D721Med (cell line): ENCODE results near the gene SVBP.

ENCODE experiments used
- DNase-seq: peaks from one replicate; pipeline ENCODE4 v3.0.0; 2011; ENCODE audit warnings: low spot score; ENCODE audit not compliant: insufficient read length
- FAIRE-seq: peaks from 2 replicates; lab custom pipeline; 2011; peaks lifted over from hg19 to GRCh38; lab: Jason Lieb, UNC
- CTCF ChIP-seq: IDR thresholded peaks from 2 replicates; pipeline ENCODE4 v1.5.1; 2012; ENCODE audit warnings: mild to moderate bottlenecking, control low read depth; ENCODE audit not compliant: insufficient read depth; ENCODE audit errors: missing control alignments

SVBP gene

GRCh38 chr1:42847111-42847595 is 30.0 kb upstream of the SVBP start:
- FAIRE-seq, result no peak
- no peak for TF ChIP-seq CTCF
- no peak for DNase-seq

GRCh38 chr1:42846257-42847110 is 29.3 kb upstream of the SVBP start, which contains the start of gene ZNF691:
TSS of gene ZNF691 (plus strand) at chr1:42846613. CDS start at chr1:42849659, 3,046 bp downstream.
- DNase-seq, result peak; percentile 87

DNA sequence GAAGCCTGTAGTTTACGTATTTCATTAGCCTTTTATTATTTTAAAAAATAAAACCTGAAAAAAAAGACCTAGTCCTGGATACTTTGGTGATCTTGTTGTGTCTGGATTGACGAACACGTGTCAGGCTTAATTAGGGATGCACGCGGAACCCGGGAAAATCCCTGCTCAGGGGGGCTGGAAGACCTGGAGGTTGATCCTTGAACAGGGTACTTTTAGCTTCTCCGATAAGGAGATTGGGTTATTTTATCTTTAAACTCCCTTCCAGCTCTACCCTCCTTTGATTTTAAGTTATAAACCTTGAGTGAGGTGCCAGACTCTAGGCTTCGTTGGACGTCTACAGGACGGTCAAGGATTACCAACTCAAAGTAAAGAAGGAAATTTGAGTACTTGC is 28.7 kb upstream of the SVBP start:
- no peak for TF ChIP-seq CTCF
- DNase-seq, result no peak
- FAIRE-seq, result no peak

More at GRCh38 chr1:42846257-42847110, 29.3 kb upstream of the SVBP start, which contains the start of gene ZNF691:
- peak; percentile 27 for TF ChIP-seq CTCF
- peak; percentile 41 for FAIRE-seq

DNA sequence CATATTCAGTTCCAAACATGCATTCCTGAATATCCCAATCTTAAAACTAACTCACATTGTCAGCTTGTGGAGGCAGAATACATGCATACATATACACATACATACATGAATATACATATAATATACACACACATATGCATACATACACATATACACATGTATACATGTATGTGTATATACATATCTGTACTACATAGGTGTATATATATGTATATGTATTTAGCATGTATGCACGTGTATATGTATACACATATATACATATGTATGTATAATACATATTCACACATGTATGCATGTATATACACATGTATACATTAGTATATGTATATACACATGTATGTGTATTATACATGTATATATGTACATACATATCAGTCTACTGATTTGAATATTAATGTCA is 28.0 kb upstream of the SVBP start:
- FAIRE-seq (no peak), DNase-seq (no peak)
- TF ChIP-seq CTCF, result no peak

DNA sequence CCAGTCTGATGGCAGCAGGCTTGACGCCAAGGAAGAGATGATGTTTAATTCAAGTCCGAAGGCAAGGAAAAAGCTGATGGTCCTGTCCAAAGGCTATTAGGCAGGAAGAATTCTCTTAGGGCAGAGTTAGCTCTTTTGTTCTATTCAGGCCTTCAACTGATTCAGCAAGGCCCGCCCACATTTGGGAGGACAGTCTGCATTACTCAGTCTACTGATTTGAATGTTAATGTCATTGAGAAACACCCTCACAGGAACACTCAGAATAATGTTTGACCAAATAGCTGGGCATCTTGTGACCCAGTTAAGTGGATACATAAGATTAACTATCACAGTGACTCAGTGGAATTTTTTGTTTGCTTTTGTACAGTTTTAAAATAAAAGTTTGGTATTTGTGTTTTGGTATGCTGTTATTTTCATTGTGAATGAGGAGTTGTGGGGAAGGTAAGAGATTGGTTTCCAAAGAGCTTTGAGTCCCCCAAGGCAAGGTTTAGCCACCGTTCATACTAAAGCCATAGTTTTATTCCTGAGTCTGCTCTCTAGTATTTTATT is 27.5 kb upstream of the SVBP start:
- no peak for TF ChIP-seq CTCF
- FAIRE-seq, result no peak
- DNase-seq, result no peak

DNA sequence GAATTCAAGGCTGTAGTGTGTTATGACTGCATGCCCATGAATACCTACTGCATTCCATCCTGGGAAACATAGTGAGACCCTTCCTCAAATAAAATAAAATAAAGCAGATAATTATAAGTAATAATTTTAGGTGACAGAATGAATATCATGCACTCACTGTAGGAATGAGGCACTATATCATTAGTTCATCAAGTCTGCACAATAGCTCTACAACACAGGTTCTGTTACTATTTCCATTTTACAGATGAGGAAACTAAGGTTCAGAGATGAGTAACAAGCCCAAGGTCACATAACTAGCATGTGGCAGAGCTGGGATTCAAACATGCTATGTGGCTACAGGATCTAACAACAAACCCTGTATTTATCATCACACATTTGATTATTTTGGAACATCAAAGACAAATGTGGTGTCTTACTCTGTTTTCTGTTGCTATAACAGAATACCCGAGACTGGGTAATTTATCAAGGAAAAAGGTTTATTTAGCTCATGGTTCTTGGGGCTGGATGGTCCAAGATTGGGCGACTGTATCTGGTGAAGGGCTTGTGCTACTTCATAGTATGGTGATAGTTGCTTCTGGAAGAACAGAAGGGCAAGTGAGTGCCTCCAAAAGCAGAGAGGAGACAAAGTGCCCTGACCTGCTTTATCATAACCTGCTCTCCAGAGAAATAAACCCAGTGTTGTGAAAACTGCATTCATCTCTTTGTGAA is 24.4 kb upstream of the SVBP start:
- DNase-seq, result no peak
- TF ChIP-seq CTCF, result no peak
- FAIRE-seq, result no peak

DNA sequence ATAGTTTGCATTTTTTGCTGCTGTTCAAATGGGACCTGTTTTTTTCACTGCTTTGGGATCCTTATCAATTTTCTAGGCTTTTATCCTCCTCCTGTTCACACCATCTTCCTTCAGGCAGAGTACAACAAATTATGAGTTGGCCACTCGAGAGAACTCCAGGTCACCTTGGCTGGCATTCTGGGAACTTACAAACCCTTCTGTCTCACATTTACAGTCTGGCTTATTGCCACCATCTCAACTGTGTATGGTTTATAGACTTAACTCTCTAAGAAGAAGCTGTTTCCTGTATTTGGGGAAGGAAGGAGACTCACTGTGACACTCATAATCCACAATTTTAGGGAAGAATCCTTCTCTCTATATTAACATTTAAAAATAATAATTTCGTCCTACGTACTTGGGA is 23.8 kb upstream of the SVBP start:
- FAIRE-seq (no peak), DNase-seq (no peak)
- no peak for TF ChIP-seq CTCF
